GM10248 (cell line): ENCODE measurements around the gene ECSIT.

Source experiments
- CTCF ChIA-PET: fragments of 300-600 bp; sonication (Branson Sonifier 250); formaldehyde crosslinking; extraction: SDS; loops from one replicate; lab custom pipeline; 2021; ENCODE audit warnings: antibody characterized with exemption; lab: Yijun Ruan, JAX
- POLR2A ChIA-PET: fragments of 350-650 bp; sonication (Branson Sonifier 250); formaldehyde crosslinking; extraction: SDS; loops from one replicate; lab custom pipeline; 2020; ENCODE audit warnings: antibody characterized with exemption; lab: Yijun Ruan, JAX
- DNase-seq: peaks from one replicate; pipeline ENCODE4 v3.0.0; 2012; ENCODE audit errors: extremely low spot score
- TF ChIP-seq, protein P1 (sequence below): IDR thresholded peaks from 2 replicates; pipeline ENCODE4 v1.5.1; 2012; ENCODE audit warnings: mild to moderate bottlenecking, low read depth; ENCODE audit errors: extremely low read depth, missing control alignments, control extremely low read depth

ECSIT gene

DNA sequence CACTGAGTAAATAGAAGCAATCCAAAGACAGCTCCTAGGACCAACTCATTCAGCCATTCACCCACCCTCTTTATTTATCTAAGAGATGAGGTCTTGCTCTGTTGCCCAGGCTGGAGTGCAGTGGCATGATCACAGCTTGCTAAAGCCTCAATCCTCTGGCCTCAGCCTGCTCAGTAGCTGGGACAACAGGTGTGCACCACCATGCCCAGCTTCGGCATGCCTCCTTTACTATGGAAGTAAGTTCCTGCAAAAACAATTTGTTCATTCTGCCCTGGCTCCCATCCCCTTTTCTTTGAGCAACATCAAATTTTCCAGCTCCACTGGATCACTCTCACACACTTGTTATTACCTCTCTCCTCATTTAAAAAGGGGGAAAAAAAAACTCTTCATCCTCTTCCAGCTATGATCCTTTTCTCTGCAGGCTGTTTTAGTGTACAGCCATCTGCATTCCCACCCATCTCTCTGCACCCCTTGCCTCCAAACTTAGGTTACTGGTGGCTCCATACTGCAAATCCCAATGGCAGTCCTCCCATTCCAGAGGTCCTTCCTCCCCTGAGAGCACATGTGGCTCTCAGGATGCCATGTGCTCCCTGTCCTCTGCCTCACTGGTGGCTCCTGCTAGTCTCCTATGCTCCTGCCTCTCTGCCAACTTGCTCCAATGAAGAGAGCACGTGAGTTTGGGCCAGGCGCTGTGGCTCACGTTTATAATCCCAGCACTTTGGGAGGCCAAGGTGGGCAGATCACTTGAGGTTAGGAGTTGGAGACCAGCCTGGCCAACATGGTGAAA lies 27.9 kb upstream of the ECSIT start:
- TF ChIP-seq, protein P1, sequence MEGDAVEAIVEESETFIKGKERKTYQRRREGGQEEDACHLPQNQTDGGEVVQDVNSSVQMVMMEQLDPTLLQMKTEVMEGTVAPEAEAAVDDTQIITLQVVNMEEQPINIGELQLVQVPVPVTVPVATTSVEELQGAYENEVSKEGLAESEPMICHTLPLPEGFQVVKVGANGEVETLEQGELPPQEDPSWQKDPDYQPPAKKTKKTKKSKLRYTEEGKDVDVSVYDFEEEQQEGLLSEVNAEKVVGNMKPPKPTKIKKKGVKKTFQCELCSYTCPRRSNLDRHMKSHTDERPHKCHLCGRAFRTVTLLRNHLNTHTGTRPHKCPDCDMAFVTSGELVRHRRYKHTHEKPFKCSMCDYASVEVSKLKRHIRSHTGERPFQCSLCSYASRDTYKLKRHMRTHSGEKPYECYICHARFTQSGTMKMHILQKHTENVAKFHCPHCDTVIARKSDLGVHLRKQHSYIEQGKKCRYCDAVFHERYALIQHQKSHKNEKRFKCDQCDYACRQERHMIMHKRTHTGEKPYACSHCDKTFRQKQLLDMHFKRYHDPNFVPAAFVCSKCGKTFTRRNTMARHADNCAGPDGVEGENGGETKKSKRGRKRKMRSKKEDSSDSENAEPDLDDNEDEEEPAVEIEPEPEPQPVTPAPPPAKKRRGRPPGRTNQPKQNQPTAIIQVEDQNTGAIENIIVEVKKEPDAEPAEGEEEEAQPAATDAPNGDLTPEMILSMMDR: no peak
- ChIA-PET CTCF (interaction anchor here (0.9 to 4.0 kb wide), 7 partner anchors 11 to 176 kb away, joined by 3 to 37 read pairs (median 3); partner anchors contain the start of gene ACP5), POLR2A (no interaction called here)
- no peak for DNase-seq

DNA sequence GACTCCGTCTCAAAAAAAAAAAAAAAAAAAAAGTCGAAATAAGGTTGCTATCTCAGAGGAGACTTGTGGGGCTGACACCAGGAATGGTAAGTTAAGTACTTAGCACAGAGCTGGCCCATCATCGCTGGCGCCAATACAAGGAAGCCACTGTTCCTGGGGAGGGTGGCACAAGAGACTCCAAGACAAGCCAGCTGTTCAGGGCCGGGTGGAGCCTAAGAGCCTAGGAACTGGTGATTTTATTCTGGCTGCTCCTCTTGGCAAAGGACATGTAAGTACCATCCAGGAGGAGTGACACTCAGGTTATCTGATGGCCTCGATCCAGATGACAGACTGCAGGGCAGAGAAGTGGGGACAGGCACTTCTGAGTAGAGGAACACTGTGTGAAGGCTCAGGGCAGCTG lies 26.3 kb upstream of the ECSIT start:
- no peak for DNase-seq
- TF ChIP-seq, protein P1: no peak
- POLR2A ChIA-PET: interaction anchor here (0.6 to 0.7 kb wide), 2 partner anchors 357 to 439 kb away, joined by 4 to 5 read pairs; no protein-coding TSS in a partner anchor
- CTCF ChIA-PET: interaction anchor here (1.3 to 2.0 kb wide), 3 partner anchors 9 to 180 kb away, joined by 3 to 8 read pairs (median 3); no protein-coding TSS in a partner anchor

DNA sequence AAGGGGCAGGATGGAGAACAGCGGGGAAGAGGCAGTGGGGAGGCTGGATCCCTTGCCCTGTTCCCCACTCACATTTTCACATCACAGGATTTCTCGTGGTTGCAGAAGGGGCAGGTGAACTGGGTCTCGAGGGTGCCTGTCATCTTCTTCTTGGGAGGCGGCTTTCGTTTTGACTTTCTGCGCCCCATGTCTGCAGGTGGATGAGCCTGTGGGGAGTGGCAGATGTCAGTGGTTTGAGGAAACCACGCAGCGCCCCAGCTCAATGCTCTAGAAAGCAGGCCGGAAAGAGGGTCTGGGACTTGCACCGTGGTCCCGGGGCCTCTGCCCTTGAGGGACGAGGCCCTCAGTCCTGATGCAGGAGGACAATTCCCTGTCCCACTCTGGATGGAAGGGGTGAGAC lies 25.2 kb upstream of the ECSIT start:
- TF ChIP-seq, protein P1: no peak
- POLR2A ChIA-PET: no interaction called here
- CTCF ChIA-PET: interaction anchor here (0.8 to 2.0 kb wide), 3 partner anchors 18 to 179 kb away, joined by 3 to 8 read pairs (median 3); no protein-coding TSS in a partner anchor
- peak; percentile 56 for DNase-seq

DNA sequence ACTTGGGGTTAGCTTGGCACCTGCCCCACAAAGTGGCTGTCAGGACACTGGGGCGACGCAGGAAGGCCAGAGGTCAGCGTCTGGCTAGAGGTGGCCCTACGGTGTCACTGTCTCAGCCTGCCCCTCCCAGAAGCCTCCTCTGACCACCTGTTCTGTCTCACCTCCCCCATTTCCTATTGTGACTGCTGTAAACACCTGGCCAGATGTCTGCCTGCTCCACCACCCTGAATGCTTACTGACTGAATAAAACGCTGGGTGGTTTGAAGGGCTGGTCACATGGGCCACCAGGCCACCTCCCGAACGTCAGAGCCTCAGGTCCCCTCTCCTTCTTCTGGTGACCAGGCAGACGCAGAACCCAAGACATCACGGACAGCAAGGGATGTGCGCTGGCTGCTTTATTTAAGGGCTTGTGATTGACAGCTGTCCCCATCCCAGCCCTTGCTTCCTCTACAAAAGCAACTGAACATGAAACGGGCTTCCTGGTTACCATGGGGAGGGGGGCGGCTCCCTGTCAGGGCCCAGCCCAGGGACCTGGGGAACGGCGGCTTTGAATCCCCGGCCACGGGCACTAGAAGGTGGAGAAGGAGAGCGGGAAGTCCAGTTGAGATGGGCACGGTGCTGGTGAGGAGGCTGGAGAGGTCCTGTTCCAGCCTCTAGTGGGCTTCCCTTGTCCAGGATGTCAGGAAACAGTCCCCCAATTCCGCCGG lies 23.9 kb upstream of the ECSIT start:
- DNase-seq: no peak
- TF ChIP-seq, protein P1: no peak
- CTCF ChIA-PET: no interaction called here
- POLR2A ChIA-PET: no interaction called here

DNA sequence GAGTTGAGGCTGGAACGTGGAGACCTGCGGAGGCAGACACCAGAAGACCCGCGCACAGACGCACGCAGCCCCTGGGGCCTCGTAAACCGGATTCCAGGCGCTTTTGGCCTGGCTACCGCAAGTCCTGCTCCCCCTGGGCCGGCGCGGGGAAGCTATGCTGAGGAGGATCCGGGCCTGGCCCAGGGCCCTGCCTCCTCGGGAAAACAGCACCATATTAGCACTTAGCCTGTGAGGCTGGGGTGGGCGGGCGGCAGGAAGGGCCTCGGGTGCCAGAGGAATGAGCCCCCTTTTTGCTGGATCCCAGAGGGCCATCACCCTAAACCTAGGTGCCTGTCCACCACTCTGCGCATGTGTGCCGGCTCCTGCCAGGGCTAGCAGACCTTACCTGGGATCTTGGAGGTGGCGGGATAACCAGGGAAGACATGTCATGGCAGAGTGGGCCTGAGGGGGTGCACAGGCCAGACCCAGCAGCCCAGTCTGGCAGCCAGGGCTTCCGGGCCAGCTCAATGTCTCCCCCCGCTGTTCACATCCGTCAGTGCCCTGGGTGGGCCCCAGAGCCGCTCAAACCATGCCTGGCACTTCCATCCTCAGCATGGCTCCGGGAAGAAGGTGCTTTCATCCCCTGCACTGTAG lies 22.8 kb upstream of the ECSIT start:
- CTCF ChIA-PET: interaction anchor here (0.7 to 1.9 kb wide), 2 partner anchors 9 to 16 kb away, joined by 3 to 6 read pairs; no protein-coding TSS in a partner anchor
- POLR2A ChIA-PET: no interaction called here
- TF ChIP-seq, protein P1: peak; percentile 33
- peak; percentile 29 for DNase-seq

DNA sequence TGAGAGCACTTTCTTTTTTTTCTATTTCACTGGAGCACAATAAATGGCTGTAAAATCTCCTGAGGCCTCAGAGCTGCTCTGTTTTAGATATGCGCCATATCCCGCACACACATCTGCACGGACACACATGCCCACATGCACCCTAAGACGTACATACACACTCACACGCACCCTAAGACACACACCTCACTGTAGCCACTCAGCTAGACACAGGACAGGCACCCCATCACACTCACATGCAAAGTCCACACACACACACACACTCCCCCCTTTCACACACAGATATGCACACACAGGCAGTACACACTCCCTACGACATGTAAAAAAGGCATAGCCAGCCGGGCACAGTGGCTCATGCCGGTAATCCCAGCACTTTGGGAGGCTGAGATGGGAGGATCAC lies 21.3 kb upstream of the ECSIT start:
- POLR2A ChIA-PET: no interaction called here

More for the DNA sequence above, 21.3 kb upstream of the ECSIT start:
- CTCF ChIA-PET: interaction anchor here (1.7 to 2.9 kb wide), 3 partner anchors 14 to 68 kb away, joined by 4 to 10 read pairs (median 4); no protein-coding TSS in a partner anchor
- no peak for DNase-seq
- TF ChIP-seq, protein P1: no peak
